ENCODE results near the gene NECAP2.

The NECAP2 gene

DNA sequence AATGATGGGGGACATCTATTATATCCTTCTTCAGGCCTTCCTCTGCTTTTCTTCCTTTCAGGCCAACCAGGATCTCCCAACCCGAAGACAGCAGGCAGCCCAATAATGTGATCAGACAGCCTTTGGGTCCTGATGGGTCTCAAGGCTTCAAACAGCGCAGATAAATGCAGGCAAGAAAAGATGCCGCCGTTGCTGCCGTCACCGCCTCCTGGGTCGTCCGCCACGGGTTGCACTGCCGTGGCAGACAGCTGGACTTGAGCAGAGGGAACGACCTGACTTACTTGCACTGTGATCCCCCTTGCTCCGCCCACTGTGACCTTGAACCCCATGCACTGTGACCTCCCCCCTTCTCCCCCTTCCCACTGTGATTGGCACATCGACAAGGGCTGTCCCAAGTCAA, 45.5 kb upstream of the NECAP2 start:
- TF ChIP-seq, protein P1, sequence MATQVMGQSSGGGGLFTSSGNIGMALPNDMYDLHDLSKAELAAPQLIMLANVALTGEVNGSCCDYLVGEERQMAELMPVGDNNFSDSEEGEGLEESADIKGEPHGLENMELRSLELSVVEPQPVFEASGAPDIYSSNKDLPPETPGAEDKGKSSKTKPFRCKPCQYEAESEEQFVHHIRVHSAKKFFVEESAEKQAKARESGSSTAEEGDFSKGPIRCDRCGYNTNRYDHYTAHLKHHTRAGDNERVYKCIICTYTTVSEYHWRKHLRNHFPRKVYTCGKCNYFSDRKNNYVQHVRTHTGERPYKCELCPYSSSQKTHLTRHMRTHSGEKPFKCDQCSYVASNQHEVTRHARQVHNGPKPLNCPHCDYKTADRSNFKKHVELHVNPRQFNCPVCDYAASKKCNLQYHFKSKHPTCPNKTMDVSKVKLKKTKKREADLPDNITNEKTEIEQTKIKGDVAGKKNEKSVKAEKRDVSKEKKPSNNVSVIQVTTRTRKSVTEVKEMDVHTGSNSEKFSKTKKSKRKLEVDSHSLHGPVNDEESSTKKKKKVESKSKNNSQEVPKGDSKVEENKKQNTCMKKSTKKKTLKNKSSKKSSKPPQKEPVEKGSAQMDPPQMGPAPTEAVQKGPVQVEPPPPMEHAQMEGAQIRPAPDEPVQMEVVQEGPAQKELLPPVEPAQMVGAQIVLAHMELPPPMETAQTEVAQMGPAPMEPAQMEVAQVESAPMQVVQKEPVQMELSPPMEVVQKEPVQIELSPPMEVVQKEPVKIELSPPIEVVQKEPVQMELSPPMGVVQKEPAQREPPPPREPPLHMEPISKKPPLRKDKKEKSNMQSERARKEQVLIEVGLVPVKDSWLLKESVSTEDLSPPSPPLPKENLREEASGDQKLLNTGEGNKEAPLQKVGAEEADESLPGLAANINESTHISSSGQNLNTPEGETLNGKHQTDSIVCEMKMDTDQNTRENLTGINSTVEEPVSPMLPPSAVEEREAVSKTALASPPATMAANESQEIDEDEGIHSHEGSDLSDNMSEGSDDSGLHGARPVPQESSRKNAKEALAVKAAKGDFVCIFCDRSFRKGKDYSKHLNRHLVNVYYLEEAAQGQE (IDR thresholded peaks at IDR 0.05; ENCODE audit: insufficient read depth in 1 of 2, low read depth in 2 of 2, low read length in 2 of 2) = no peak
- TF ChIP-seq TAF1 (IDR thresholded peaks at IDR 0.05; ENCODE audit: borderline replicate concordance, insufficient read depth, low read length) (no peak), SIN3A (IDR thresholded peaks at IDR 0.05; ENCODE audit: borderline replicate concordance, insufficient read depth, low read length) (no peak), FOXP2 (optimal IDR thresholded peaks at IDR 0.05; ENCODE audit: borderline replicate concordance, extremely low read depth, extremely low read length, insufficient read depth) (no peak), POLR2AphosphoS5 (IDR thresholded peaks at IDR 0.05; ENCODE audit: low read depth, low read length) (no peak)

DNA sequence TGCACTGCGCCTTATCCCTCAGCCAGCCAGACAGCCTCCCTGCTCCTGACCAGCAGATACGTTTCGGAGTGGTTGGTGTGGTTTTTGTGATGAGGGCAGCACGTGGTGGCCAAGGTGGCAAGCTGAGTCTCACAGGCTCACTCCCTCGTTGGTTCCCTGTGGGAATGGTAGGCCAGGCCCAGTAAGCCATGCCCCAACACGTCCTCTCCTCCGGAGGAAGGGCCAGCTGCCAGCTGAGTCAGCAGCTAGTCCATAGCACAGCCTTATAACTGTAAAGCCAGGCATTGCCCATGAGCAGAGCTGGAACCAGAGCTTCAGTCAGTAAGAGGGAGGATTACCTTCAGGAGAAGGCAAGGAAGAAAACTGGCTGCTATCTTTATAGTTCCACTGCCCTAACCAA, 43.9 kb upstream of the NECAP2 start:
- TF ChIP-seq, protein P1 (IDR thresholded peaks at IDR 0.05; ENCODE audit: insufficient read depth in 1 of 2, low read depth in 2 of 2, low read length in 2 of 2) = no peak
- no peak for TF ChIP-seq TAF1 (IDR thresholded peaks at IDR 0.05; ENCODE audit: borderline replicate concordance, insufficient read depth, low read length)
- no peak for TF ChIP-seq FOXP2 (optimal IDR thresholded peaks at IDR 0.05; ENCODE audit: borderline replicate concordance, extremely low read depth, extremely low read length, insufficient read depth)
- TF ChIP-seq POLR2AphosphoS5 (IDR thresholded peaks at IDR 0.05; ENCODE audit: low read depth, low read length) = no peak
- TF ChIP-seq SIN3A (IDR thresholded peaks at IDR 0.05; ENCODE audit: borderline replicate concordance, insufficient read depth, low read length) = no peak

DNA sequence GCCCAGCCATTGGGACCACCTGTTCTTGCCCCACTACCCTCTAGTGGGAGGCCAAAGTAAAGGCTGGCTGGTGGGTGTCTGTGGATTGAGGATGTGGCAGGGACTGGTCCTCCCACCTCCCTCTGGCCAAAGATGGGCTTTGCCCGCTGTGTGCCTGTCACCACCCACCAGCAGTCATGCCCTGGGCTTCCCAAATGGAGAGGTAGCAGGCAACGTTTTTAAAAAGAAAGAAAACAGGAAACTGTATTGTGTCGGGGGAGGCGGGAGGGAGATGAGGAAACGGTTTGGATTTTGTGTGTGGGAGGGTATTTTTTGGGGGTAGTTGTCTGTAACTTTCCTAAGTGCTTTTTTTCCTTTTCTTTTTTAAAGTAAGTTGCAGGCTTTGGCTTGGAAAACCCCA, 43.4 kb upstream of the NECAP2 start:
- TF ChIP-seq TAF1 (IDR thresholded peaks at IDR 0.05; ENCODE audit: borderline replicate concordance, insufficient read depth, low read length) (no peak), SIN3A (IDR thresholded peaks at IDR 0.05; ENCODE audit: borderline replicate concordance, insufficient read depth, low read length) (no peak), FOXP2 (optimal IDR thresholded peaks at IDR 0.05; ENCODE audit: borderline replicate concordance, extremely low read depth, extremely low read length, insufficient read depth) (no peak), POLR2AphosphoS5 (IDR thresholded peaks at IDR 0.05; ENCODE audit: low read depth, low read length) (no peak)
- TF ChIP-seq, protein P1 (IDR thresholded peaks at IDR 0.05; ENCODE audit: insufficient read depth in 1 of 2, low read depth in 2 of 2, low read length in 2 of 2) = no peak

DNA sequence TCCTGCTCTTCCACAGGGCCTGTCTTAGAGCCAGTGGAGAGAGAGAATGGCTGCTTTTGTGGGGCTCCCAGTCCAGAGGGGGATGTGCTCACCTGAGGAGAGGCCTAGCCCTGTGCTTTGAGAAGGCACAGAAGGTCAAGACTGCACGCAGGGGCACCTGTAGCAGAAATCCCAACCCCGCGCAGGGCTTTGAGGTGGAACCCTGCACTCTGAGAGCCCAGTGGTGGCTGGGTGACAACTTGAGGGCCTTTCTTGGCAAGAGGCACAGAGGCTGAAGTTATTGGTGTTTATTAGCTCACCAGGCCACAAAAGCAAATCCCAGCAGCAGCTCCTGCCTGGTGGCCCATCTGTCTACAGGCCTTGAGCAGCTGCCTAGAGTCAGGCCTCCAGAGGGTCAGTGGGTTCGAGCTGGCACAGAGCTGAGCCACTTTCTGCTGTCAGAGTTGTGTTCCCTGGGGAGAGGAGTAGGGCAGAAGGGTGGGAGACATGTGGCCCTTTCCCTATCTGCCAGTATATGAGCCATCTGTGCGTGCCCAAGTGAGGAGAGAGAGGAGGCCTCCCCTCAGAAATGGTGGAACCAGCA, 42.1 kb upstream of the NECAP2 start:
- TF ChIP-seq FOXP2 (optimal IDR thresholded peaks at IDR 0.05; ENCODE audit: borderline replicate concordance, extremely low read depth, extremely low read length, insufficient read depth) (no peak), SIN3A (IDR thresholded peaks at IDR 0.05; ENCODE audit: borderline replicate concordance, insufficient read depth, low read length) (no peak), POLR2AphosphoS5 (IDR thresholded peaks at IDR 0.05; ENCODE audit: low read depth, low read length) (no peak), TAF1 (IDR thresholded peaks at IDR 0.05; ENCODE audit: borderline replicate concordance, insufficient read depth, low read length) (no peak)
- TF ChIP-seq, protein P1 (IDR thresholded peaks at IDR 0.05; ENCODE audit: insufficient read depth in 1 of 2, low read depth in 2 of 2, low read length in 2 of 2) = no peak
